ENCODE measurements around the gene DTHD1. TPM values are rescaled to one million over a fixed set of nuclear protein-coding genes. Genes with fewer than 3 reads are reported as not detected.

DTHD1 gene
- total and polyA plus RNA-seq, 9 donors: 0.47 TPM; not detected in 8

- no peak for DNase-seq
- no CpG with 5 or more reads among the region's 2 CpGs for WGBS (ENCODE audit: insufficient coverage)
- Histone ChIP-seq H3K27ac (ENCODE audit: low read length) (no peak overlapping the region), H3K36me3 (ENCODE audit: control insufficient read depth, insufficient read depth, low read length) (no peaks in the 10 kb centered on the region), H3K4me3 (ENCODE audit: low read length) (no peak overlapping the region), H3K4me1 (ENCODE audit: control insufficient read depth, insufficient read depth, low read length) (no peaks in the 10 kb centered on the region), H3K9me3 (replicated peaks; ENCODE audit: control insufficient read depth, low read depth, low read length) (no peaks in the 10 kb centered on the region), H3K27me3 (ENCODE audit: control insufficient read depth, insufficient read depth, low read length) (no peaks in the 10 kb centered on the region)
Measured at GRCh38 chr4:36288731-36289426, 7.5 kb downstream of the DTHD1 start.

GRCh38 chr4:36290641-36291040 lies 9.2 kb downstream of the DTHD1 start:
- Histone ChIP-seq H3K9me3 (replicated peaks; ENCODE audit: control insufficient read depth, low read depth, low read length) (no peaks in the 10 kb centered on the region), H3K27me3 (ENCODE audit: control insufficient read depth, insufficient read depth, low read length) (no peaks in the 10 kb centered on the region), H3K4me3 (ENCODE audit: low read length) (no peak overlapping the region), H3K4me1 (ENCODE audit: control insufficient read depth, insufficient read depth, low read length) (no peaks in the 10 kb centered on the region), H3K36me3 (ENCODE audit: control insufficient read depth, insufficient read depth, low read length) (no peaks in the 10 kb centered on the region), H3K27ac (ENCODE audit: low read length) (no peak overlapping the region)
- no CpG with 5 or more reads among the region's 2 CpGs for WGBS (ENCODE audit: insufficient coverage)
- DNase-seq: no peak

GRCh38 chr4:36292556-36293188 lies 11.3 kb downstream of the DTHD1 start:
- Histone ChIP-seq H3K36me3 (ENCODE audit: control insufficient read depth, insufficient read depth, low read length) (no peaks in the 10 kb centered on the region), H3K9me3 (replicated peaks; ENCODE audit: control insufficient read depth, low read depth, low read length) (no peaks in the 10 kb centered on the region), H3K4me3 (ENCODE audit: low read length) (no peak overlapping the region), H3K4me1 (ENCODE audit: control insufficient read depth, insufficient read depth, low read length) (no peaks in the 10 kb centered on the region), H3K27ac (ENCODE audit: low read length) (no peak overlapping the region), H3K27me3 (ENCODE audit: control insufficient read depth, insufficient read depth, low read length) (no peaks in the 10 kb centered on the region)
- WGBS (ENCODE audit: insufficient coverage): 100% methylated on average over 1 of the region's 7 CpGs
- peak; percentile 14 for DNase-seq

GRCh38 chr4:36301127-36301526 lies 19.7 kb downstream of the DTHD1 start:
- Histone ChIP-seq H3K36me3 (ENCODE audit: control insufficient read depth, insufficient read depth, low read length) (no peaks in the 10 kb centered on the region), H3K27me3 (ENCODE audit: control insufficient read depth, insufficient read depth, low read length) (no peaks in the 10 kb centered on the region), H3K9me3 (replicated peaks; ENCODE audit: control insufficient read depth, low read depth, low read length) (no peaks in the 10 kb centered on the region), H3K4me3 (ENCODE audit: low read length) (no peak overlapping the region), H3K4me1 (ENCODE audit: control insufficient read depth, insufficient read depth, low read length) (no peaks in the 10 kb centered on the region), H3K27ac (ENCODE audit: low read length) (no peak overlapping the region)
- no peak for DNase-seq
- 83% methylated on average over 2 of the region's 2 CpGs for WGBS (ENCODE audit: insufficient coverage)

GRCh38 chr4:36303426-36304137 lies 22.2 kb downstream of the DTHD1 start:
- Histone ChIP-seq H3K27ac (ENCODE audit: low read length) (no peak overlapping the region), H3K4me1 (ENCODE audit: control insufficient read depth, insufficient read depth, low read length) (no peaks in the 10 kb centered on the region), H3K27me3 (ENCODE audit: control insufficient read depth, insufficient read depth, low read length) (no peaks in the 10 kb centered on the region), H3K4me3 (ENCODE audit: low read length) (no peak overlapping the region), H3K9me3 (replicated peaks; ENCODE audit: control insufficient read depth, low read depth, low read length) (no peaks in the 10 kb centered on the region), H3K36me3 (ENCODE audit: control insufficient read depth, insufficient read depth, low read length) (no peaks in the 10 kb centered on the region)
- peak; percentile 43 for DNase-seq
- WGBS (ENCODE audit: insufficient coverage): 74% methylated on average over 2 of the region's 3 CpGs

DNA sequence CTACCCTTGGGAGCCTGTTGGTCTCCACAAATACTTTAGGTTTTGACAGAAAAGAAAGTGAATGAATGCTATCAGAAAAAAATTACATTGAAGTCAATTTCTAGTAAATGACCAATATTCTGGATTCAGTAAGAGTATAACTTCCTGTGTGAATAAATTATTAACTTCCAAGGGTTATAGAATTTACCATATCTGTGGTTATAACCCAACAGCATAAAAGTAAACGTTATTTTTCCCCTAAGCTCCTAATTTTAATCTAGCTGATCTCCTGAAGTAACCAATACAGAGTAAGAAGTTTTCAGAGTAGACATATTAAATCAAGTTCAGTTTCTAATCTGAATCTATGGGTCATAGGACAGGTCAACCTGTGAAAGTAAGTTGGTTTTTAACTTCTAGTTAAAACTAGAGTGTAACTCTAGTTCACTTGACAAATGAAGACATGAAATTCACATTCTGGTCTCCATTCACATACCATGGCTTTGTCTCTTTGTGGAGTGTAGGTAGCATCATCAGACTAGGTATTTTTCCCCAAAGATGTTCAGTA lies 22.8 kb downstream of the DTHD1 start:
- Histone ChIP-seq H3K4me1 (ENCODE audit: control insufficient read depth, insufficient read depth, low read length) (no peaks in the 10 kb centered on the region), H3K4me3 (ENCODE audit: low read length) (no peak overlapping the region), H3K9me3 (replicated peaks; ENCODE audit: control insufficient read depth, low read depth, low read length) (no peaks in the 10 kb centered on the region), H3K27ac (ENCODE audit: low read length) (no peak overlapping the region), H3K27me3 (ENCODE audit: control insufficient read depth, insufficient read depth, low read length) (no peaks in the 10 kb centered on the region), H3K36me3 (ENCODE audit: control insufficient read depth, insufficient read depth, low read length) (no peaks in the 10 kb centered on the region)
- no CpG with 5 or more reads among the region's 1 CpG for WGBS (ENCODE audit: insufficient coverage)
- DNase-seq: no peak

GRCh38 chr4:36308150-36308549 lies 26.7 kb downstream of the DTHD1 start:
- no peaks in the 10 kb centered on the region for H3K9me3 ChIP-seq (replicated peaks; ENCODE audit: control insufficient read depth, low read depth, low read length)
- peak; percentile 41 for DNase-seq
- H3K27me3 ChIP-seq (ENCODE audit: control insufficient read depth, insufficient read depth, low read length): no peaks in the 10 kb centered on the region
- H3K27ac ChIP-seq (ENCODE audit: low read length): no peak overlapping the region
- no peak overlapping the region for H3K4me3 ChIP-seq (ENCODE audit: low read length)
- H3K4me1 ChIP-seq (ENCODE audit: control insufficient read depth, insufficient read depth, low read length): no peaks in the 10 kb centered on the region
- no peaks in the 10 kb centered on the region for H3K36me3 ChIP-seq (ENCODE audit: control insufficient read depth, insufficient read depth, low read length)
- WGBS (ENCODE audit: insufficient coverage): no CpG with 5 or more reads among the region's 2 CpGs

- no peaks in the 10 kb centered on the region for H3K4me1 ChIP-seq (ENCODE audit: control insufficient read depth, insufficient read depth, low read length)
- H3K27ac ChIP-seq (ENCODE audit: low read length): no peak overlapping the region
- H3K36me3 ChIP-seq (ENCODE audit: control insufficient read depth, insufficient read depth, low read length): no peaks in the 10 kb centered on the region
- H3K4me3 ChIP-seq (ENCODE audit: low read length): no peak overlapping the region
- no CpG with 5 or more reads among the region's 4 CpGs for WGBS (ENCODE audit: insufficient coverage)
- H3K27me3 ChIP-seq (ENCODE audit: control insufficient read depth, insufficient read depth, low read length): no peaks in the 10 kb centered on the region
- no peaks in the 10 kb centered on the region for H3K9me3 ChIP-seq (replicated peaks; ENCODE audit: control insufficient read depth, low read depth, low read length)
- no peak for DNase-seq
Measured at GRCh38 chr4:36310216-36310615, 28.8 kb downstream of the DTHD1 start.

GRCh38 chr4:36310793-36311192 lies 29.4 kb downstream of the DTHD1 start:
- DNase-seq: peak; percentile 74

GRCh38 chr4:36312511-36312910 lies 31.1 kb downstream of the DTHD1 start:
- no peak overlapping the region for H3K4me3 ChIP-seq (ENCODE audit: low read length)
- H3K27ac ChIP-seq (ENCODE audit: low read length): no peak overlapping the region
- 68% methylated on average over 2 of the region's 3 CpGs for WGBS (ENCODE audit: insufficient coverage)
- no peaks in the 10 kb centered on the region for H3K36me3 ChIP-seq (ENCODE audit: control insufficient read depth, insufficient read depth, low read length)
- no peaks in the 10 kb centered on the region for H3K9me3 ChIP-seq (replicated peaks; ENCODE audit: control insufficient read depth, low read depth, low read length)
- no peaks in the 10 kb centered on the region for H3K4me1 ChIP-seq (ENCODE audit: control insufficient read depth, insufficient read depth, low read length)
- DNase-seq: no peak
- no peaks in the 10 kb centered on the region for H3K27me3 ChIP-seq (ENCODE audit: control insufficient read depth, insufficient read depth, low read length)

More at GRCh38 chr4:36310793-36311192, 29.4 kb downstream of the DTHD1 start:
- no peaks in the 10 kb centered on the region for H3K27me3 ChIP-seq (ENCODE audit: control insufficient read depth, insufficient read depth, low read length)
- no peaks in the 10 kb centered on the region for H3K36me3 ChIP-seq (ENCODE audit: control insufficient read depth, insufficient read depth, low read length)
- H3K9me3 ChIP-seq (replicated peaks; ENCODE audit: control insufficient read depth, low read depth, low read length): no peaks in the 10 kb centered on the region
- WGBS (ENCODE audit: insufficient coverage): 40% methylated on average over 1 of the region's 8 CpGs
- H3K4me3 ChIP-seq (ENCODE audit: low read length): no peak overlapping the region
- H3K4me1 ChIP-seq (ENCODE audit: control insufficient read depth, insufficient read depth, low read length): no peaks in the 10 kb centered on the region
- no peak overlapping the region for H3K27ac ChIP-seq (ENCODE audit: low read length)
